Daoy (cell line): ENCODE data around the gene KCNJ6. TPM values are rescaled to one million over a fixed set of nuclear protein-coding genes. Genes with fewer than 3 reads are reported as not detected.
"Not testable (repeated sequence)": the region's sequence is repeated elsewhere in the genome, so short reads cannot be mapped to it uniquely, and the experiment has no call there.

Experiments
- DNase-seq: peaks from one replicate; pipeline ENCODE4 v3.0.0-alpha.2; 2015; ENCODE audit warnings: low read depth
- total RNA-seq: library from RNA; depleted of rRNA; stranded (reverse); fragments of >200 nt; shearing (Covaris generic); gene quantifications from 2 replicates; pipeline ENCODE4 v1.2.3, GENCODE V29; 2014

Gene KCNJ6
- total RNA-seq, 1 experiment from 2014 or later: not detected

GRCh38 chr21:37647781-37648180, 268.5 kb downstream of the KCNJ6 start:
- no peak for DNase-seq

DNA sequence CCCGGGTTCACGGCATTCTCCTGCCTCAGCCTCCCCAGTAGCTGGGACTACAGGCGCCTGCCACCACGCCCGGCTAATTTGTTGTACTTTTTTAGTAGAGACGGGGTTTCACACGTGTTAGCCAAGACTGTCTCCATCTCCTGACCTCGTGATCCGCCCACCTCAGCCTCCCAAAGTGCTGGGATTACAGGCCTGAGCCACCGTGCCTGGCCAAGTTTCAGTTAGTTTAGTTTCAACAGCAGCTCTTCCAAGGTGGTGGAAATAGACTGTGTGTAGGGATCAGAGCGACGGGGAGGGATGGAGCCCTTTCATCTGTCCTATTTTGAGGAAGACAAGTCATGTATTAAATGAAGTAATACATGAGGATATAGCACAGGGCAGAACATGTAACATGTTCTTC, 269.5 kb downstream of the KCNJ6 start:
- DNase-seq: not testable (repeated sequence)

- DNase-seq: no peak
Observed at GRCh38 chr21:37645848-37646247, 270.4 kb downstream of the KCNJ6 start.

GRCh38 chr21:37644636-37645035, 271.6 kb downstream of the KCNJ6 start:
- DNase-seq: no peak

DNA sequence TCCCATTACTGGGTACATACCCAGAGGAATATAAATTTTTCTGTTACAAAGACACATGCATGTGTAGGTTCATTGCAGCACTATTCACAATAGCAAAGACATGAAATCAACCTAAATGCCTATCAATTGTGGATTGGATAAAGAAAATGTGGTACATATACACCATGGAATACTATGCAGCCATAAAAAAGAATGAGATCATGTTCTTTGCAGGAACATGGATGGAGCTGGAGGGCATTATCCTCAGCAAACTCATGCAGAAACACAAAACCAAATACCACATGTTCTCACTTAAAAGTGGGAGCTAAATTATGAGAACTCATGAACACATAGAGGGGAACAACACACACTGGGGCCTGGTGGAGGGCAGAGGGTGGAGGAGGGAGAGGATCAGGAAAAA, 272.4 kb downstream of the KCNJ6 start:
- not testable (repeated sequence) for DNase-seq

DNA sequence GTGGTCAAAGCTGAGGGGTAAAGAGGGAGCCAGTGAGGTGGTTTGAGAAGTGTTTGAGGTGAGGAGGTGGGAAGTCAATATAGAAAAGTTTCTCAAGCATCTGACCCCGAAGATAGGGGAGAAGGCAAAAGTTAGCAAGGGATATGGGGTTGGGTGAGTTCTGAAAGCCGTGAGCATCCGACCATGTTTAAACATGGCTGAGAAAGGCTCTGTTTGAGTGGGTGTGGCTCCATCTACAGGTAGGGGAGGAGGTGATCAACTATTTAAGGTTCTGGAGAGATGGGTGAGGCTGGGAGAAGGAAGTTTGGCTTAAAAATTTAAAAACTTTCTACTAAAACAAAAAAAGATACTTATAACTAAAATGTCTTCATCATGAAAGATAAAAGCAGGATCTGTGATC, 273.8 kb downstream of the KCNJ6 start:
- DNase-seq: peak; percentile 60

DNA sequence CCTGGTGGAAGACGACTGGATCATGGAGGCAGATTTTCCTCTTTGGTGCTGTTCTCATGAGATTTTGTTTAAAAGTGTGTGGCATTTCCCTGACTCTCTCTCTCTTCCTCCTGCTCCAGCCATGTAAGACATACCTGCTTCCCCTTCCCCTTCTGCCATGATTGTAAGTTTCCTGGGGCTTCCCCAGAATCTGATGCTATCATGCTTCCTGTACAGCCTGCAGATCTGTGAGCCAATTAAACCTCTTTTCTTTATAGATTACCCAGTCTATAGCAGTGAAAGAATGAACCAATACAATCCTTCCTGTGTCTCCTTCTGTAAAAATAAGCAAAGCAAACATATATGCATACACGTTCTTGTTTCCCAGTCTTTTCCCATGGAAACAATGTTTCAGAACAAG, 276.5 kb downstream of the KCNJ6 start:
- no peak for DNase-seq

DNA sequence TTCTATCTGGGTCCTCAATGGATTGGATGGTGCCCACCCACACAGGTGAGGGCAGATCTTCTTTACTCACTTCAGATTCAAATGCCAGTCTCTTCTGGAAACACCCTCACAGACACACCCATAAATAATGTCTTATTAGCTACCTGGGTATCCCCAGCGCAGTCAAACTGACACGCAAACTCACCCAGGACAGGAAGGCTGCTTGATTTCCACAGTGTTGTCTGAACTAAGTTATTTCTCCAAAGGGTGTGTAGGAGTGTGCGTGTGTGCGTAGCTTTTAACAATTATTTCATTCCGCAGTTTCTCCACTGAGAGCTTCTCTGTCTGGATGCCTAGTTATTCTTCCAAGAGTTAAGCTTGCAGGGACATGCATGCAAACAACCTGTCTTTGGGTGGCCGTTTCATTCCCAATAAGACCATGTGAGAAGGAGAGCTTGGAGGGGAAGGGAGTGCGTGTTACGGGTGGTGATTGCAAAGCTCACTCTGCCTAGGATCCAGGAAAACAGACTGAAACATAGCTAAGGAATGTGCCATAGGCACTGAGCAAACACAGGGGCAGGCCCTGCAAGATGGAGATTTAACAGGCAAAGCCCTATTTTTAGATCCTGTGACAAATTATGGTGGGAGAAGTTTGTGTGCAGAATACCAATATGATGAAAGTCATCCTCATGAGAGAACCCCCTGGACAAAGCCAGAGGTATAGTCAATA, 280.0 kb downstream of the KCNJ6 start:
- peak; percentile 79 for DNase-seq

DNA sequence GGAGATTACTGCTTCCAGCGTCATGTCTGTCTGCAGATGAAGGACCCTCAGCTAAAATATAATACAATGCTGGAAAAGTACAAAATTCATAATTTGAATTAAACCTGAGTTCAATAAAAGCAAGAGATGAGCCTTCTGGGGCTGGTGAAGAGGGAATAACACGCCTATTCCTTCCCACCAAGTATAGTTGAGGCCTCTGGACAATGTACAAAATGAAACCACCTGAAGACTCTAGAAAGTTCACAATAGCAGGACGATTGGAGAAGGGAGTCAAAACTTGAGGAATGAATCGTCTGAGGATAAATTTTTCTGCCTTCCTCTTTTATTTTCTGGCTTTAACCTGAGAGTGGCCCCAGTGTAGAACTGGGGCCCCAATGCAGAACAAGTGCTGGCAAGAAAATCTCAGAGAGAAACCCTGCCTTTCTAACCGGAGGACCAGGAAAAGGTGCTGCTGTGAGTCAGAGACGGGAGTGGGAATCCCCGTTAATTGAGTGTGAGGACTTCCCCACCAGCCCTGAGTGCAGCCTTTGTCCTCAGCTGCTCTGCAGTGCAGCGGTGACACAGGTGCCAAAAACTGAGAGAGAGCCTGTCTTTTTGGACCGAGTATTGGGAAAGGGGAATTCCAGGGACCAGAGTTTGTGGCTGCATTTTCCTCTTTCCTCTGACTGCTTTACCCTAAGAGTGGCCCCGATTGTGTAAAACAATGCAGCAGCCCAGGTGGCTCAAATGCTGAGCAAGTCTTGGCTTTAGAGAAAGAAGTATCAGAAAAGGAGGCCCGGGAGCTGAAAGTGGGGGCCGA, 284.7 kb downstream of the KCNJ6 start:
- peak; percentile 75 for DNase-seq

- DNase-seq: no peak
Observed at GRCh38 chr21:37630872-37631271, 285.4 kb downstream of the KCNJ6 start.

- DNase-seq: no peak
Observed at GRCh38 chr21:37628362-37628761, 287.9 kb downstream of the KCNJ6 start.

- no peak for DNase-seq
Observed at GRCh38 chr21:37627561-37627960, 288.7 kb downstream of the KCNJ6 start.

DNA sequence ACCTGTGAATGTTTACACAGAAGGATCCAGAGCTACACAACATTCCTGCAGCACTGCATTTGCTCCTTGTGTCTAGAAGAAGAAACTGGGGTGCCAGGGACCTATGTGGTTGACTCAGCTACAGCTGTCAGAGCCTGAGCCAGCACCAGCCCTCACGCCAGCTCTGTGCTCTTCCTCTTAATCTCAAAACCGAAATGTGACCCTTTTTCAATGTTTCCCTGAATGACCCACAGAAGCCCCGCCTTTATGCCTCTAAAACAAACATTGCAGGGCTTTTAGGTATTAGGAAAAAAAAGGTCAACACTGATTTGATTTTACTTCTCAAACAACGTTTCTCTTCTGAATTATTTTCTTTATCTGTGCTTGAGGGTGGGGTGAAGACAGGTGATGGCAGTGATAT, 289.2 kb downstream of the KCNJ6 start:
- no peak for DNase-seq

GRCh38 chr21:37626320-37626719, 289.9 kb downstream of the KCNJ6 start:
- DNase-seq: no peak

- no peak for DNase-seq
Observed at GRCh38 chr21:37623689-37624088, 292.6 kb downstream of the KCNJ6 start.

GRCh38 chr21:37623183-37623582, 293.1 kb downstream of the KCNJ6 start:
- DNase-seq: no peak

GRCh38 chr21:37622755-37623154, 293.5 kb downstream of the KCNJ6 start:
- no peak for DNase-seq

DNA sequence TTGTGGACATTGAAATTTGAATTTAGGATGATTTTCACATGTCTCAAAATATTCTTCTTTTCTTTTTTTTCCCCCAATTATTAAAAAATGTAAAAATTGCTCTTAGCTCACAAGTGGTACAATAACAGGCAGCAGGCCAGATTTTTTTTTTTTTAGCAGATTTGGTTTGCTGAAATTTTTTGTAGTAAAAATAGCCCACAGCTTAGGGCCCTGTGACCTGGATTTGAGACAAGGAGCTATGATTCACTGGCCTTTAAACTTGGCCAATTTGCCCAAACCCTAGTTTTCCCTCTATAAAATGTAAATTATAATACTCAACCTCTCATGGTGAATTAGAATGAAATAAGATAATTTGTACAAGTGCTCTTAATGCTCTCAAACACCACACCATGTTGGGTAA, 295.9 kb downstream of the KCNJ6 start:
- no peak for DNase-seq

DNA sequence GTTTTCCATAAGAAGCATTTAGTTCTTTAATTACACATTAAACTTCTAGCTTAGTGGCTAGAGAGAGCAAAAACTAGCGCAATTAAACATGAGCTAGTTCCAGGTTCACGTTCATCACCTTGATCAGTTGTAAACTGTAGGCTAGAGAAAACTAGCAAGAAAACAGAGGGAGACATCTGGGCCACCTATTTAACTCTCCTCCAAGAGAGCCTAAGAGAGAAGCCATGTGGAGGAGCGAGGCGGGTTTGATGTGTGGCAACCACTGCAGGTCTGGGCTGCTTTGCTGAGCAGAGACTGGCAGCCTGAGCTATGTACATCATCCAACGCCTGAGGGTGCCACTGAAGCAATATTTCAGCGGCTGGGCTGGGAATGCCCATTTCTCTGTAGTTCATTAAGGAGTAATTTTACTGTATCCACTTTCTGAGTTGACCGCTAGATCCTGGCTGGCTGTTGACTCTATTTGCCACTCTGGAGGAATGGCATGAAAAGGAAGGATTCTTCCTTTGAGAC, 296.7 kb downstream of the KCNJ6 start:
- DNase-seq: peak; percentile 29

- no peak for DNase-seq
Observed at GRCh38 chr21:37618081-37618480, 298.2 kb downstream of the KCNJ6 start.

DNA sequence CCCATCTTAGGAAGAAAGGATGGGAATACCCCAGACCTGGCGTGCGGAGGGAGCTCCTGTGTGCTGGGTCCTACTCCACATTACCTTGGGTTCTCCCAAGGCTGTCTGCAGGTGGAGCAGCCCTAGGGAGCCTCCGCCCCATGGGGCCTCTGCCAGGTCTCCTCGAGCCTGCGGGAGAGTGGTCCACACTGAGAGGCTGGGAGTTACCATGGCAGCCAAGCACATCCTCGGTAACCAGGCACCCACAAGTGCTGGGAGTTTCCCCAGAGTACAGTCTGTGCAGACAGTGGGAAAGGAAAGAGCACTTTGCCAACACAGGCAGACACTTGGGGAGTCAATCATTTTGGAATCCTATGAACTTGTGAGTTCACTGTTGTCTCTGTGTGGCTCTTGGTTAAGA, 300.3 kb downstream of the KCNJ6 start:
- no peak for DNase-seq

GRCh38 chr21:37614351-37614875, 301.8 kb downstream of the KCNJ6 start:
- DNase-seq: no peak

DNA sequence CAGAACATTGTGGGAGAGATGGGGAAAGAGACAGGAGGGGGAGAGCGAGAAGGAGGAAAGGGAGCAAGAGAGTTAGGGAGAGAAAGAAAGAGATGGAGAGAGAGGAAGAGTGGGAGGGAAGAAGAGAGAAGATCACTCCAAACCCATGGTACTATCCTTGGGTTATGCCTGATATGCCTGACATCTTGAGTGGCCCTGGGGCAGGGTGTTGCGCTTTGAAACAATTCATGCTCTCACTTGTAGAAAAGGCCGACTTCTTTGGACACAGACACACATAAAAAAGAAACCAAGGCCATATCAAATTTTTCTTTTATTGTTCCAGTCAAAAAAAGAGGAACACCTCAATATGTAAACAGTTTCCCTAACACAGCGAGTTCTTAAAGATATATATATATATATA, 309.2 kb downstream of the KCNJ6 start:
- DNase-seq: no peak
